ENCODE results near the gene KCTD15.

- TF ChIP-seq POLR2AphosphoS5 (IDR thresholded peaks at IDR 0.05; ENCODE audit: low read depth, low read length), result no peak
- no peak for TF ChIP-seq SIN3A (IDR thresholded peaks at IDR 0.05; ENCODE audit: borderline replicate concordance, insufficient read depth, low read length)
- TF ChIP-seq REST (IDR thresholded peaks at IDR 0.05; ENCODE audit: insufficient read depth in 1 of 2, low read depth in 2 of 2, low read length in 2 of 2), result no peak
- no peak for TF ChIP-seq TAF1 (IDR thresholded peaks at IDR 0.05; ENCODE audit: borderline replicate concordance, insufficient read depth, low read length)
- TF ChIP-seq FOXP2 (optimal IDR thresholded peaks at IDR 0.05; ENCODE audit: borderline replicate concordance, extremely low read depth, extremely low read length, insufficient read depth), result no peak
Measured at GRCh38 chr19:33809960-33810359, 13.3 kb downstream of the KCTD15 start.

Measured in PFSK-1 (cell line).